GM21381 (cell line): ENCODE measurements around the gene C1QTNF2.

Experiments
- ATAC-seq: cut with Tn5 transposase; IDR thresholded peaks from one replicate; pipeline ENCODE4 v1.9.1; 2021; ENCODE audit warnings: mild to moderate bottlenecking, moderate library complexity; ENCODE audit not compliant: unreplicated experiment

Gene C1QTNF2, protein sequence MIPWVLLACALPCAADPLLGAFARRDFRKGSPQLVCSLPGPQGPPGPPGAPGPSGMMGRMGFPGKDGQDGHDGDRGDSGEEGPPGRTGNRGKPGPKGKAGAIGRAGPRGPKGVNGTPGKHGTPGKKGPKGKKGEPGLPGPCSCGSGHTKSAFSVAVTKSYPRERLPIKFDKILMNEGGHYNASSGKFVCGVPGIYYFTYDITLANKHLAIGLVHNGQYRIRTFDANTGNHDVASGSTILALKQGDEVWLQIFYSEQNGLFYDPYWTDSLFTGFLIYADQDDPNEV

DNA sequence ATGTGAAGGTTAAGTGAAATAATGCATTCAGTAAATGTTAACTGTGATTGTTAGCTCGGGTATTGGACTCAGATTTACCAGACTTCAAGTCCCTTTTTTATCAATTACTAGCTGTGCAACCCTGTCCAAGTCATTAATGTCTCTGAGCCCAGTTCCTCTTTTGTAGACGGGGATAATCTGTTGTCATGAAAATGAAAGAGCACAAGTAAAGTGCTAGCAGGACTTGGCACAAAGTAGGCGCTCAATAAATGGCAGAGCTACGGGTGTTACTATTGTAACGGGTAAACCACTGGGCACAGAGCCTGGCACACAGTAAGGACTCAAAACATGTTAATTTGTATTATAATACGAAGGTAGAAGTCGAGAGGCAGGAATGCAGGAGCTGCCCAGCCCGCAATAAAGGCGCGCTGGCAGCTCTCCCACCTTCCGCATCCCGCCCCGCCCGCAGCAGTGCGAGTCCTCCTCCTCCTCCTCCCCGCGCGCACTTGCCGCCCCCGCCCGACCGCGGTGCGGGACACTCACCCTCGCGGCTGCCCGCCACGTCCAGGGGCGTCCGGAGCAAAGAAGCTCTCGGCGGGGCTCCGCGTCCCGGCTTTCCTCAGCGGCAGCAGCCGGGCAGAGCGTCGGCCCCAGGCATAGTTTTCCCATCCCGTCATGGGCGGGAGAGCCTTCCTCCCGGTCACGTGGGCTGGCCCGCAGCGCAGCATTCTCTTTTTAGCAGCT is at the start of gene C1QTNF2:
Gene C1QTNF2 (minus strand): TSS at position 637 of the 723 bp plus-strand sequence. CDS start 15,615 bp downstream, outside the sequence.
- ATAC-seq: no peak

DNA sequence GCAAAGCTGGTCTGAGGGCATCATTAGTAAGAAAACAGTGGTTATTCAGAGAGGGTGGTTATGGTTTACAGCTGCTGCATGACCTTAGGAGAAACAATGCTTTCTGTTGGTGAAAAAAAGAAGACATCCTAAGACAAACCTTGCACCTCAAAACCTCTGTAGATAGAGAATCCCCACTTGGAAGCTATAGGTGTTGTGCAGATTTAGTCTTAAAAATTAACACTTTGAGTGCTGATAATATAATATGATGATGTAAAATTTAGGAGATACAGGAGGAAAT is 49.8 kb upstream of the C1QTNF2 start:
- no peak for ATAC-seq

DNA sequence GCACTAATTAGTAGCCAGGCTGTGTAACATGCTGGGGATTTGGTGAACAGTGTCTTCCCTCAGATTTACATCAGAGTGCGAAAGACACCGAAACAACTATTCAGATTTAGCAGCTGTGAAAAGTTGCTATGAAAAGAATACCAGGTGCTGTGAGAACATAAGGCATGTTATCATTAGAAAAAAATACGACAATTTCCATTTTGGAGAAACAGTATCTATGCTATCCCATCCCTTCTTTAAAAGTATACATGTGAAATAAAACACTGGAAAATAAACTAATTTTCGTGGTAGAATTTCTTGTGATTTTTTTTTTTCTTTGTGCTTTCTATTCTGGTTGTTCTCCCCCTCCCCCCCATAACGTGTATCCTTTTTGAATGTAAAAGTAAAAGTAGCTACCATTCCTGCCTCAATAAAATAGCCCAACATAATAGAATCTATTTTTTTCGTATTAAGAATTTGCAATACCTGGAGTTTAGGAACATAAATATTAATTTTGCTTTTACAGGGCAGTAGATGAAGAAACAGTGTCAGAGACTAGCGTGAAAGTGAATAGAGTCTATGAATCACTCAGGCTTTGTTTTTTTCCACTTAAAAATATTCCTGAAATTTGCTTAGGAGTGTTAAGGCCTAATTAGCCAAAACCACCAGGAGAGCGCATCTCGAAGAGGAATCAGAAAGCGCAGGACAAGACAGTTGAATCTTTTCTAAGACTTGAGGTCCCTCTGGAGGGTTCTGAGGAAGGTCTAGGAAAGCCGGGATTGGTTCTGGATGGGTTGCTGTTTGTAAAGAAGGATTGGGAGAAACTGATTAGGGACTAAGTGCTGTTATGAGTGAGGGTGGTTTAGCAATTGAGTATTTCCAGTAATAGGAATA is 49.3 kb upstream of the C1QTNF2 start:
- ATAC-seq: peak; percentile 31

DNA sequence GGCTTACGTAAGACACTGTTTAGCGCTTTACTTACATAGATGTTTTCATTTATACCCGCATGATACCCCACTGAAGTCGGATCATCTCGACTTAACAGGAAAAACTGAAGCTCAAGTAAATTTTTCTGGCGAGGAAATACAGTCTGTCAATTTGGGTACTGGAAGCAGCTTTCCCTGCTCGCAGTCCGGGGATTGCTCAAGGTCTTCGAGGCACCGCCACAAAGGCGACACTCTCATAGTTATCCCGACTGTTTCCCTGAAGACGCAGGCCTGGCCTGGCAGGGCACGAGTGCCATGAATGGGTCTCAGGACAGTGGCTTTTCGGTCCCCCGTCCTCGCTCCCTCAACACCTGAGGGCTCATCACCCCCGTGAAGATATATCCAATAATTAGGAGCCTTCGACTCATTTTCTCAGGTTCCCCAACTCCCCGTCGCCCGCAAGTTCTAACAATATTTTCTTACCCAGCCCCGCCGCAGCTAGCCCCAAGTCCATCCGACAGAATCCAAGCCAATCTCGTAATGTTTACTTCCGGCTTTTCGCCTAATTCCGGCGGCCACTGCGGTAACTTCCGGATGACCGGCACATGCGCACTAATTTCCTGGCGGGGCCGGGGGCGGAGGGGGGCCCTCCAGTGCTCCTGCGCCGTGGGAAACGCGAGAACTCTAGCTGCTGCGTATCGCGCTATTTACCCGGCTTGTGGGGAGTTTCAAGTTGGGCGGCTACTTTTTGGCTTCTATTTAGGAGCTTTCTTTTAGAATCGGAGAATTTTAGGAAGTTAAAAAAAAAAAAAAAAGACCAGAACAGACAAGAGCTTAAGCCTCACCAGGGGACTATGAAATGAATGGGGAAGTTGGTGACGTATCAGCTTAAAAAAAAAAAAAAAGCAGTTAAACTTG is 48.4 kb upstream of the C1QTNF2 start, which contains the start of gene SLU7:
Gene SLU7 (minus strand): TSS at position 521 of the 897 bp plus-strand sequence. CDS start 3,787 bp downstream, outside the sequence.
- peak; percentile 68 for ATAC-seq

DNA sequence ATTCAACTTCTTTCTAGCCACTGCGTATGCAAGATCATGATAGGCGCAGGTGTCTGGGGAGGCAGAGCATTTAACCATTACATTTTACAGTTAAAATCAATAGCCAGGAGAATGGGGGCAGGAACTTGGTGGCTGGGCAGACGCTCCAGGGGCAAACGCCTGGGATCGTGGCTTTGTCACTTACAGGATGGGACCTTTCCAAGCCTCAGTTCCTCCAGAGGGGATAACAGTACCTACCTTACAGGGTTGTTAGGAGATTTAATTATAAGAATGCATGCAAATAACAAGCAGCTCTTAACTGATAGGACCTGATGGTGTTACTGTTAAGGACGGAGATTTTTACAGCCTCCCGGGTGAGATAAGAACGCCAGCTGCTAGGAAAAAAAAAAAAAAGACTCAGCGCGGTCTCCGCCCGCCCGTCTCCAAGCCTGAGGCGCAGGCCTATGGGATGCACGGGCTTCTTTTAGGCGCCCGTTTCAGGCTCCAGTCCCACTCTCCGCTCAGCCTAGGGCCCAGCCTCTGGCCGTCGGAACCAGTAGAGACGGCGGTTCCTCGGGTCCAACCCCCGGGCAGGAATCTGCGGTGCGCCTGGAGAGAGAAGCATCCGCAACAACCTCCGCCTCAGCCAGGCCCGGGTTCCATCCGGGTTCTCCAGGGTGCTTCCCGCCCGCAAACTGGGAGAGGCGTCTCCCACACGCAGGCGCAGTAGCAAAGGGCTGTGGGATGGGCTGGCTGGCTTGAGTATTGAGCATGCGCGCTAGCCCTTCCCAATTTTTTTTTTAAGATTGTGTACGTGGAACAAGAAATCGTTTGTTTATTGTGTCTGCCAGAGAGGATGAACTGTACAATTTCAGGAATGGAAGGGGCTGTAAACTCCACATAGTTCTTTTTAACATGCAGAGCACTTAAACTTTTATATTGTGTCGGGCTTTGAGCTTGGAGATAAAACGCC is 29.3 kb upstream of the C1QTNF2 start, which contains the start of gene FAM200C:
Gene FAM200C (minus strand): TSS at position 653 of the 952 bp plus-strand sequence. CDS start 4,564 bp downstream, outside the sequence.
- peak; percentile 90 for ATAC-seq

DNA sequence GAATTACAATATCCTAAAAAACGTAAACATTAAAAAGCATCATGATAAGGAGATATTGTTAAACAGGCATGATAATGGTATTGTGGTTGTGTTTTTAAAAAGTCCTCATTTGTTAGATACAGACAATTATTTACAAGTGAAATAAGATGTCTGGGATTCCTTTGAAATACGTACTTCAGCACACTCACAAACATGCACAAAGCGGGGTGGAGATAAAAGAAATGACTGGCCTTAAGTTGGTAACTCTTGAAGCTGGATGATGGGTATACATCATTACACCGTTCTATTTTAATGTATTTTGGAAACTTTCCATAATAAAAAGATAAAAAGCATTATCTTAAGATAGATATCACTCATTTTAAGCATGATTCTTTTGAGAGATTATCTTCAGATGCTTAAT is 28.4 kb upstream of the C1QTNF2 start:
- no peak for ATAC-seq

DNA sequence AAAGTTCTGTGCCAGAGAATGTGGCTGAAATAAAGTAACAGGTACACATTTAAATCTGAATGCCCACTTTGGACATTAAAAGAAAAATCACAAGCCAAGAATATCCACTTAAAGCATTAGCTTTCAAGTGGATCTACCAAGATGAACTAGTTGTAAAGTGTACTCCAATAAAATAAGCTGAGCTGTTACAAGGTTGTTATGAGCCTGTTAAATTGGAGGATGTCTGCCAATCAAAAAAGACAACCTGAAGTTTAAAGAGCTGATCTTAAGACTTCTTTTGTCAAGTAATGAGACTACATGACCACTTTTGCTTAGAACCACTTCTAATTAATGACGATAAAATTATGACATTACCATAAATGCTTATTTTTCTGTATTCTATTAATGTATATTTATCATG is 27.1 kb upstream of the C1QTNF2 start:
- no peak for ATAC-seq

DNA sequence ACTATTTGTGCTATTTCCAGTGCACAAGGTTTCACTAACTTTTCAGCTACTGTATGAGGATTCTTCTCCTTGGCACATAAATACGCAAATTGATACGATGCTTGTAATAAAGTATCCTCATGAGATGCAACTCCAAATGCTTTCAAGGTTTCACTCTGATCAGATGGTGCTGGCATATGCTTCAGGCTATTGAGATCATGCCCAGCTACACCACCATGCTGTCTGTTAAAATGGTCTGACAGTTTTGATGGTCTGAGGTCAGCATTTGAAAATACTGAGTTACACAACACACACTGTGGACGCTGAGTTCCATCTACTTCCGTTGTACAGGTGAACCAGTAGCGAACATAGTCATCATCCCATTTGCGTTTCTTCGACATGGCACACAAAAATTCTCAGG is 24.7 kb upstream of the C1QTNF2 start:
- ATAC-seq: no peak

DNA sequence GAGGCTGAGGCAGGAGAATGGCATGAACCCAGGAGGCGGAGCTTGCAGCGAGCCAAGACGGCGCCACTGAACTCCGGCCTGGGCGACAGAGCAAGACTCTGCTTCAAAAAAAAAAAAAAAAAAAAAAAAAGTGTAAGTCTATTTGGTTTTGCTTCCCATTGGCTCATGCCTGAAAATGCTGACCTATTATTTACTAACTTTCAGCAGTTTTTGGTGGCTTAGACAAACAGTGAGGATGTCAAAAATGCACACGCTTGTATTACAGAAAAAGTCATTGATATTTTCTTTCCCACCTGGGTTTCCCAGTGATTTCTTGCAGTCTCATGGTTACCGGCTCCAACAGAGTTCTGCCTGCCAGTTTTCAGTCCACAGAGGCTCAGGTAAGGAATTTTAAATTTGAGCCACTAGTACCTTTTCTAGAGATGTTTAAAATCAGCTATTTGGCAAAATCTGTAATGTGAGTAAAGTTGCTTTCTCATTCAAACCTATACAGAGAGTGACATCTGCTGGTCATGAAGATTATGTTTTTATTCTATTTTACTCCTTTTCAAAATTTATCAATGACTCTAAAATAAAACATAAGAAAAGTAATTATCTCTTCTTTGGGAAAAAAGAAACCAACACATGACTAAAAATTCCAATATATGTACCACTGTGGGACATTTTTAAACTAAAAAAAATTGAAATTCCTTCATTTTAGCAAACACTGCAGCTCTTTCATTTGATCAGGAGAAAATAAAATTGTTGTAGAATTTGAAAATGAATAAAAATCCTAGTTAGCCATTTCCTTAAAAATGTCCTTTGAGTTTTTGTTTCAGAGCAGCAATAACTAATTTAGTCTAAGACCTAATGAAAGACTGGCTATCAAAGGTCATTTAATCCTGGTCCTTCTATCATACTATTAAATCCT is 20.6 kb upstream of the C1QTNF2 start:
- ATAC-seq: no peak

DNA sequence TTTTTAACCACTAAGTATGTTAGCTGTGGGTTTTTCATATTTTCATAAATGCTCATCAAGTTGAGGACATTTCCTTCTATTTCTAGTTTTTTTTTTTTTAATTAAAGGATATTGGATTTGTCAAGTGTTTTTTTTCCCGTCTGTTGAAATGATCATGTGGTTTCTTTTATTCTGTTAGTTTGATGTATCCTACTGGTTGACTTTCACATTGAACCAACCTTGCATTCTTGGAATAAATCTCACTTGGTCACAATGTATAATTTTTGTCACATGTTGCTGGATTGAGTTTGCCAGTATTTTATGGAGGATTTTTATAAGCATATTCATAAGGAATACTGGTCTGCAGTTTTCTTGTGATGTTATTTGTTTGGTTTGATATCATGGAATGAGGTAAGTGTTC is 17.0 kb upstream of the C1QTNF2 start:
- ATAC-seq: no peak

DNA sequence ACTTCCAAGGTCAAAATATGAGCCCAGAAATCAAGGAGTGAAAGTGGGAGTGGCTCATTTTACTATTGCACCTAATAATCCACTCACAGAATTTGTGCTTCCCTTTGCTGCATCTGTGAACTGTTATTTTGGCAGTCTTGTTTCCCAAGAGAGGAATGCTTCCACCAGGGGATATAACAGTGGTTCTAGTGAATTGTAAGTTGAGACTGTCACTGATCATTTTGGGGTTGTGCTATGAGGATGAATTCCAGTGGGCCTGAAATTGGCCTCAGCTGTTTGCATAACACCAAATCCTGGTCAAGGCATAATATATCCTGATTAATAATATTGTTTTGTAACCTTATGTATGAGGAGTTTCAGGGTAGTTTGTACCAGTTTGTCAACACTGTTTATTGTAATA is 15.1 kb upstream of the C1QTNF2 start:
- no peak for ATAC-seq

DNA sequence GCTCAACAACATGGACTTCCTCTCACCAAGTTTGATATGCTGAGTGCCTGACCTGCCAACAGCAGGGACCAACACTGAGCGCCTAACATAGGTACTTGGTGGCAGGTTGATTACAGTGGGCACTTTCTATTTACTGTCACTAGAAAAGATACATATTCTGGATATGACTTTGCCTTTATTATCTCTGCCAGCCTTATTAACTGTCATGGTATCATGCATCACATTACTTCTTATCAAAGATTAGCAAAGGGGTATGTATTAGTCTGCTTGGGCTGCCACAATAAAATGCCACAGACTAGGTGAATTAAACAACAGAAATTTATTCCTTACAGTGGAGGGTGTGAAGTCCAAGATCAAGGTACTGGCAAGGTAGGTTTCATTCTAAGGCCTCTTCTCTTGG is 14.3 kb upstream of the C1QTNF2 start:
- no peak for ATAC-seq

DNA sequence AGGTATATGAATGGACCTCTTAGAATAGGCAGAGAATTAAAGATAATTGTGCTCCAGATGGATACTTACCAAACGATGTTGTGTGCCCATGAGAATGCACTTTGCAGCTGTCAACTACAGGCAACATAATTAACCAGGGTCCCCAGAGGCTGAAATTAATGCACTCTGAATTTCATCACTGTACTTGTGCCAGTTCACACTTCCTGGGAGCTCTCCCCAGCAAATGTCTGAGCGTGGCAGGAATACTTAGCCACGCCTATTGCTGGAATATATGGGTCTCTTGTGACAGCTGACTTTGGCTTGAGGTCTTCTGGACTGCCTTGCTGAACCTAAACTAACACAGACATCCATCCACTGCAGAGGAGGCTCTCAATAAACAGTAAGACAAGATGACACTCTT is 11.9 kb upstream of the C1QTNF2 start:
- no peak for ATAC-seq

DNA sequence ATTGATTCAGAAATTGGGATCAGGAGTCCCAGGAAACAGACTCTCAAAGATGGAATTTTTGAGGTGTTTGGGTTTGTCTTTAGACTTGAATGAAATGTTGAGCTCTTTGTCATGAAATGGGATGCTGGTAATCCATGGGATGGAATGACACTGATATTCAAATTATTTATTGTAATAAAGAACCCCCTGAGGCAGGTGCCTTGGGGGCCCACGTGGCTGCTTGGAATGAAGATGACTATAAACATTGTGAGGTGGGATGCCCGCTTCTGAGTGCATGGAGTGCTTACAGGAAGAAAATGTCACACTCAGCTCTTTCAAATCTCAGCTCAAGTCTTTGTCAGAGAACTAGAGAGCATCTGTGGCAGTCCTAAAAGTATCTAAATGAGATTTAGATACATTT is 9.6 kb upstream of the C1QTNF2 start:
- ATAC-seq: no peak

DNA sequence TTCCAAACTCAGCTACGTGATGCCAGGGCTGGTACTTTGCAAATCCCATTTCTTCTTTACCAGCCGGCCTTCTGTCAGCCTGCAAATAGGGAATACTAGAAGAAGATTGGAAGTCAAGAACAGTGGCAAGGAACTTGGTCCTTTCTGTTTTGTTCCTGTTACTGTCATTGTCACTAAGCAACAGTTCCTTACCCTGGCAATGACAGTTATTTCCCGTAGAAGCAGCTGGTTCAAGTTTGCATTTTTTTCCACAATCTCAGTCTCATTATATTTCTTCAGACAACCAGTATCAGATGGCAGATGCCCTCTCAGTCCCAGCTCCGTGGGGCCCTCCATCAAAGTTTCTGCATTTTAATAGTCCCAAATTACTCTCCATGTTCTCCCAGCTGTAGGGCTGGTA is 9.1 kb upstream of the C1QTNF2 start:
- ATAC-seq: no peak

DNA sequence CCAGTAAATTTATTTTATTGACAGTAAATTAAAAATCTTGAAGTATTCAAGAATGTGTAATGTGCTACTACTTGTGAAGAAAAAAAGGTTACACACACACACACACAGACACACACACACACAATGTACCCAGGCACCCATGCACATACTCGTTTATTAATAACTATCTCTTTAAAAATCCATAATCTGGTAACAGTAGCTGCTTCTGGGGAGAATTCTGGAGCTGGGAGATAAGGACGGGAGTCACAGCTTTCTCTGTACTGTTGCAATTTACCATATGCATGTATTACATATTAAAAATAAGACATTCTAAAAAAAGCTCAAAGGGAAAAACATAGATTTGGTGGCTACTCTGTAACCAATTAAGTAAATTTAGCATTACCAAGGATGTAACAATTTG is 7.9 kb upstream of the C1QTNF2 start:
- no peak for ATAC-seq

DNA sequence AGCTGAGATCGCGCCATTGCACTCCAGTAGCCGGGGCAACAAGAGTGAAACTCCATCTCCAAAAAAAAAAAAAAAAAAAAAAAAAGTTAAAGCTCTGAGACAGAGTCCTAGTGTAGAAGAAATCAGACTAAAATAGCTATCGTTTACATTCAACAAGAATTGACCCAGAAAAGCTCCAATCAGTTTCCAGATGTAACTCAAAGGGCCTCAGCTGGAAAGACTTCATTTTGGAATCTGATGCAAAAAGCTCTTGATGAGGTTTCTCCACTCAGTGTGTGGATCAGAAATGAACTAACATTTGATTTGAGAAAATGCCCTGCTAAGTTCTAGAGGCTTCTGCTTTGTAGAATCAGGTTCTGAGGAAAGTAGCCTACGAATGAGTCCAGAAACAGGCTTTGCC is 7.2 kb upstream of the C1QTNF2 start:
- no peak for ATAC-seq

DNA sequence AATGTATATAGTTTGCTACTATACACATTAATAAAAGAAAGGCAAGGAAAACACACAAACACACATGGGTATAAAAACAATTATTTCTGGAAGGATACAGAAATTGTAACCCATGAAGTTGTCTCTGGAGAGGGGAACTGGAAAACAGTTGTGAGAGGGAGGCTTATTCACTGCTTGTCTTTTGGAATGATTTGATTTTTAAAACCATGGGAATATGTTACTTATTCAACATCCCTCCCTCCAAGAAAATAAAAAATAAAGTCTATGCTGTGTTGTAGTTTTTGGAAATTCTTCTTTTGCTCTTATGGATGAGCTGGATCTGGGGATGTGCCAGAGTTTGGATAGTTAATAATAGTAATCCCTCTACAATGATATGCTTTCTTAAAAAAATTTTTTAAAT is 6.0 kb upstream of the C1QTNF2 start:
- ATAC-seq: no peak
